Measurements from ENCODE around the gene PALLD.

PALLD gene

DNA sequence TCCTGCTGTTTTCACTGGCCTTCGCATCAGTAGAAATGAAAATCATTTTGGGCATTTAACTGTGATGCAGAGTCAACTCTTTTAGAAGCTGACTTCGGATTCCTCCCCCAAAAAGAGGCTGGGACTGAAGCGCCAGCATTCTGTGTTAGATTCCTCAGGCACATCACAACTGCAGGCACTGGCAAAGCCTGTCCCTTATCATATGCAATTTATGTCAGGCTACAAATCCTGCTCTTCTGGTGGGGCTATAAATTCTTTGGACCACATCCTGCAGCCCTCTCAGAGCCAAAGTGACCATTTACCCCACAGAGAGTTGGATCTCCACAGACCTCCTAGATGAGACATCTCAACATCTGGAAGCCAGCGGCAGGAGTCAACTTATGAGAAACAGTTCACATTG, 374.8 kb downstream of the PALLD start:
- TF ChIP-seq CTCF (IDR thresholded peaks at IDR 0.05; ENCODE audit: insufficient read depth, missing control alignments), result no peak
- FAIRE-seq, result no peak
- no peak for DNase-seq (ENCODE audit: insufficient read length, low spot score)

- no peak for FAIRE-seq
- TF ChIP-seq CTCF (IDR thresholded peaks at IDR 0.05; ENCODE audit: insufficient read depth, missing control alignments), result no peak
- DNase-seq (ENCODE audit: insufficient read length, low spot score), result no peak
These were observed 377.2 kb downstream of the PALLD start for GRCh38 chr4:168874083-168874482.

DNA sequence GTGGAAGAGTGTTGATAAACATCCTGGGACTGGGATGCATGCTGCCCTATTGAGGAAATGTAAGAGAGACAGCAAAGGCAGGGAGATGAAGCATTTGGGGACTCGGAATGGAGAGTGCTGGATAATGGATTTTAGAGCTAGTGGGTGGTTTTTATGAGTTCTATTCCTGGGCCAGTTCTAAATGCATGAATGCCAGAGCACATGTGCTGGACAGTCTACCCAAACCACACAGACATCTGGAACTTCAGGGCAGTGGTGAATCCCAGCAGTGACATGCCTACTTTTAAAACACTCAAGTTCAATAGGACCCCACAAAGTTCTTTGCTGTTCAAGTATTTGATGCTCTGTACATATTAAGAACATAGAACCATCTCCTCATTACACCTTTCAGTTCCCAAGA, 379.3 kb downstream of the PALLD start:
- TF ChIP-seq CTCF (IDR thresholded peaks at IDR 0.05; ENCODE audit: insufficient read depth, missing control alignments), result no peak
- DNase-seq (ENCODE audit: insufficient read length, low spot score) (no peak), FAIRE-seq (peak; percentile 53)

DNA sequence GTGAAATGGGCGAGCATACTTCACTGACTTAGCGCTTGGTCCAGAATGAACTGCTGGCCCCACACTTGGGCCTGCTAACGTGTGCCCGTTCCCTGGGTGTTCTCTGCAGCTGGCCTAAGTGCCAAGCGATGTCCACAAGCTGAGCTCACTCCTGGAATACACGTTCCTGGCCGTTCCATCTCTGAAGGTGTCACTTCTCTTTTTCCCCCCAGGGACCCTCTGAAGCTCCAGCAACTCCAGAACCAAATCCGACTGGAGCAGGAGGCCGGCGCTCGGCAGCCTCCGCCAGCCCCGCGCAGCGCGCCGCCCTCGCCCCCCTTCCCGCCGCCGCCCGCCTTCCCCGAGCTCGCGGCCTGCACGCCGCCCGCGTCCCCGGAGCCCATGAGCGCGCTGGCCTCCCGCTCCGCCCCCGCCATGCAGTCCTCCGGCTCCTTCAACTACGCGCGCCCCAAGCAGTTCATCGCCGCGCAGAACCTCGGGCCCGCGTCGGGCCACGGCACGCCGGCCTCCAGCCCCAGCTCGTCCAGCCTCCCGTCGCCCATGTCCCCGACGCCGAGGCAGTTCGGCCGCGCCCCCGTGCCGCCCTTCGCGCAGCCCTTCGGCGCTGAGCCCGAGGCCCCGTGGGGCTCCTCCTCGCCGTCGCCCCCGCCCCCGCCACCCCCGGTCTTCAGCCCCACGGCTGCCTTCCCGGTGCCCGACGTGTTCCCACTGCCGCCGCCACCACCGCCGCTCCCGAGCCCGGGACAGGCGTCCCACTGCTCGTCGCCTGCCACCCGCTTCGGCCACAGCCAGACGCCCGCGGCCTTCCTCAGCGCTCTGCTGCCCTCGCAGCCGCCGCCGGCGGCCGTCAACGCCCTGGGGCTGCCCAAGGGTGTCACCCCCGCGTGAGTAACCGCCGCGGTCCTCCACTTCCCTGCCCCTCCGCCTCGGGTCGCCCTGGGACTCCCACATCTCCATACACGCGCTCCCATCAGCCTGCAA, 380.9 kb downstream of the PALLD start:
- FAIRE-seq (no peak), DNase-seq (ENCODE audit: insufficient read length, low spot score) (peak; percentile 28)
- no peak for TF ChIP-seq CTCF (IDR thresholded peaks at IDR 0.05; ENCODE audit: insufficient read depth, missing control alignments)

DNA sequence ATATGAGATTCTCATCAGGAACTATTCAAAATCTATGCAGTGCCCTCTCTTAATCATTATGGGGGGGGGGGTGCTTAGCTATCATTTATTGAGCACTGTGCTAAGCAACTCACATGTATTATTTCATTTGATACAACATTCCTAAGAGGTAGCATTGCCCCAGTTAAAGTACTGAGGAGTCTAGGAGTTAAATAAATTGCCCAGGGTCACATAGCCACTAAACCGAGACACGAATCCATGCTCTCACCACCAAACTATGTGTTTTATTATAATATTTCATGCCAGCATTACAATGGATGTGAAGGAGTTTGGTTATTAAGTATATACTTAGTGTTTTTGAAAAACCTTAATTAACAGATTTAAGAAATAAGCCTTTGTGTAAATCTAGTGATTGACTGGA, 381.8 kb downstream of the PALLD start:
- no peak for DNase-seq (ENCODE audit: insufficient read length, low spot score)
- TF ChIP-seq CTCF (IDR thresholded peaks at IDR 0.05; ENCODE audit: insufficient read depth, missing control alignments), result no peak
- FAIRE-seq, result no peak

DNA sequence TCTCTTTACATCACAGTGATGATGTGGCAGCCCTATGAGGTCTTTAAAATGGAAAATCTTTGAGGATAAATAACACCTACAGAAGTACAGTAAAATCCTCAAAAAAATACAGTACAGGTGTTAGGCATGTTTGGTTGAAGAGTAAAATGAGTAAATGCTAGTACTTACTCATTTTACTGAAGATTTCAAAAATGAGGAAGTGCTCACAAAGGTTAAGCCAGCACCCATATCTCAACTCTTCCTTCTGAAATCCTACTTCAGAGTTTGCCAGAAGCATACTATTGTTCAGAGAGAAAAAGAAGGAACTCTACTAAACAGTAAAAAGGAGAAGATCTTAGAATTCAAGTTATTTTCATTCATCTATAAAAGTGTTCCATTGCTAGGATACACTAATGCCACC, 382.3 kb downstream of the PALLD start:
- FAIRE-seq, result no peak
- no peak for TF ChIP-seq CTCF (IDR thresholded peaks at IDR 0.05; ENCODE audit: insufficient read depth, missing control alignments)
- DNase-seq (ENCODE audit: insufficient read length, low spot score), result no peak

GRCh38 chr4:168880072-168880675, 383.3 kb downstream of the PALLD start:
- DNase-seq (ENCODE audit: insufficient read length, low spot score), result no peak
- TF ChIP-seq CTCF (IDR thresholded peaks at IDR 0.05; ENCODE audit: insufficient read depth, missing control alignments), result no peak
- no peak for FAIRE-seq

All from D721Med (cell line).